HEK293 (cell line): ENCODE measurements around the gene ZNF665.

Source experiments
- RBAK ChIP-seq: fragments of 450-650 bp; formaldehyde crosslinking; IDR thresholded peaks from 2 replicates; pipeline ENCODE4 v1.5.1; 2016; ENCODE audit warnings: missing biosample characterization, missing genetic modification characterization
- TSHZ1 ChIP-seq: fragments of 450-650 bp; formaldehyde crosslinking; IDR thresholded peaks from 2 replicates; pipeline ENCODE4 v1.5.1; 2016; ENCODE audit warnings: missing biosample characterization, missing genetic modification characterization, borderline replicate concordance
- ZBTB1 ChIP-seq: fragments of 450-650 bp; formaldehyde crosslinking; IDR thresholded peaks from 2 replicates; pipeline ENCODE4 v1.5.1; 2016; ENCODE audit warnings: missing biosample characterization, missing genetic modification characterization
- ZBTB8A ChIP-seq: fragments of 450-650 bp; formaldehyde crosslinking; IDR thresholded peaks from 2 replicates; pipeline ENCODE4 v1.5.1; 2016; ENCODE audit warnings: missing biosample characterization, missing genetic modification characterization
- ZFP37 ChIP-seq: fragments of 450-650 bp; formaldehyde crosslinking; IDR thresholded peaks from 2 replicates; pipeline ENCODE4 v1.5.1; 2016; ENCODE audit warnings: missing biosample characterization, missing genetic modification characterization
- ZFP41 ChIP-seq: fragments of 450-650 bp; formaldehyde crosslinking; IDR thresholded peaks from 2 replicates; pipeline ENCODE4 v1.5.1; 2016; ENCODE audit warnings: missing biosample characterization, missing genetic modification characterization, borderline replicate concordance
- ZFP69B ChIP-seq: fragments of 450-650 bp; formaldehyde crosslinking; IDR thresholded peaks from 2 replicates; pipeline ENCODE4 v1.5.1; 2016; ENCODE audit warnings: missing biosample characterization, missing genetic modification characterization
- ZNF274 ChIP-seq, 2 experiments: fragments of 200-500 bp in 1 of 2; fragments of 450-650 bp in 1 of 2; sonication (Bioruptor generic) in 1 of 2; formaldehyde crosslinking in 1 of 2; IDR thresholded peaks; 2 replicates each; pipeline versions ENCODE4 v1.5.1 to v1.6.1; 2014 to 2016; ENCODE audit warnings: borderline replicate concordance in 1 of 2, inconsistent platforms in 1 of 2, low read length in 1 of 2, missing biosample characterization in 1 of 2, missing genetic modification characterization in 1 of 2
- ZNF513 ChIP-seq: fragments of 450-650 bp; IDR thresholded peaks from 2 replicates; pipeline ENCODE4 v1.5.1; 2018; ENCODE audit warnings: missing biosample characterization, missing genetic modification characterization
- ZNF596 ChIP-seq: fragments of 450-650 bp; IDR thresholded peaks from 2 replicates; pipeline ENCODE4 v1.5.0; 2018; ENCODE audit warnings: missing biosample characterization, mild to moderate bottlenecking, missing genetic modification characterization, moderate library complexity
- ZNF658 ChIP-seq: fragments of 450-650 bp; formaldehyde crosslinking; IDR thresholded peaks from 2 replicates; pipeline ENCODE4; 2016; ENCODE audit warnings: missing biosample characterization, missing genetic modification characterization
- TF ChIP-seq, protein P1 (sequence below): fragments of 450-650 bp; formaldehyde crosslinking; IDR thresholded peaks from 2 replicates; pipeline ENCODE4 v1.5.1; 2016; ENCODE audit warnings: missing biosample characterization, missing genetic modification characterization
- TF ChIP-seq, protein P2 (sequence below): fragments of 450-650 bp; formaldehyde crosslinking; IDR thresholded peaks from 2 replicates; pipeline ENCODE4 v1.5.1; 2016; ENCODE audit warnings: missing biosample characterization, missing genetic modification characterization
- TF ChIP-seq, protein P3 (sequence below): fragments of 450-650 bp; formaldehyde crosslinking; optimal IDR thresholded peaks from 2 replicates; pipeline ENCODE3; 2016; ENCODE audit warnings: missing biosample characterization, mild to moderate bottlenecking, missing genetic modification characterization

GRCh38 chr19:53161123-53161522, 32.0 kb downstream of the ZNF665 start:
- TF ChIP-seq, protein P1, sequence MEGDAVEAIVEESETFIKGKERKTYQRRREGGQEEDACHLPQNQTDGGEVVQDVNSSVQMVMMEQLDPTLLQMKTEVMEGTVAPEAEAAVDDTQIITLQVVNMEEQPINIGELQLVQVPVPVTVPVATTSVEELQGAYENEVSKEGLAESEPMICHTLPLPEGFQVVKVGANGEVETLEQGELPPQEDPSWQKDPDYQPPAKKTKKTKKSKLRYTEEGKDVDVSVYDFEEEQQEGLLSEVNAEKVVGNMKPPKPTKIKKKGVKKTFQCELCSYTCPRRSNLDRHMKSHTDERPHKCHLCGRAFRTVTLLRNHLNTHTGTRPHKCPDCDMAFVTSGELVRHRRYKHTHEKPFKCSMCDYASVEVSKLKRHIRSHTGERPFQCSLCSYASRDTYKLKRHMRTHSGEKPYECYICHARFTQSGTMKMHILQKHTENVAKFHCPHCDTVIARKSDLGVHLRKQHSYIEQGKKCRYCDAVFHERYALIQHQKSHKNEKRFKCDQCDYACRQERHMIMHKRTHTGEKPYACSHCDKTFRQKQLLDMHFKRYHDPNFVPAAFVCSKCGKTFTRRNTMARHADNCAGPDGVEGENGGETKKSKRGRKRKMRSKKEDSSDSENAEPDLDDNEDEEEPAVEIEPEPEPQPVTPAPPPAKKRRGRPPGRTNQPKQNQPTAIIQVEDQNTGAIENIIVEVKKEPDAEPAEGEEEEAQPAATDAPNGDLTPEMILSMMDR (tag by site-specific recombination) = no peak
- TF ChIP-seq ZBTB8A (no peak), ZFP37 (tag by site-specific recombination) (no peak), ZBTB1 (tag by site-specific recombination) (no peak), TSHZ1 (tag by site-specific recombination) (no peak), ZNF596 (tag by site-specific recombination) (no peak), ZNF658 (tag by site-specific recombination) (no peak), ZFP69B (tag by site-specific recombination) (no peak), RBAK (tag by site-specific recombination) (no peak), ZNF274 (IDR thresholded peaks at IDR 0.05; ENCODE audit: low read length) (no peak), ZNF274 (tag by site-specific recombination; IDR thresholded peaks at IDR 0.05; ENCODE audit: borderline replicate concordance) (no peak), ZNF513 (tag by site-specific recombination) (no peak), ZFP41 (tag by site-specific recombination) (no peak)
- TF ChIP-seq, protein P2, sequence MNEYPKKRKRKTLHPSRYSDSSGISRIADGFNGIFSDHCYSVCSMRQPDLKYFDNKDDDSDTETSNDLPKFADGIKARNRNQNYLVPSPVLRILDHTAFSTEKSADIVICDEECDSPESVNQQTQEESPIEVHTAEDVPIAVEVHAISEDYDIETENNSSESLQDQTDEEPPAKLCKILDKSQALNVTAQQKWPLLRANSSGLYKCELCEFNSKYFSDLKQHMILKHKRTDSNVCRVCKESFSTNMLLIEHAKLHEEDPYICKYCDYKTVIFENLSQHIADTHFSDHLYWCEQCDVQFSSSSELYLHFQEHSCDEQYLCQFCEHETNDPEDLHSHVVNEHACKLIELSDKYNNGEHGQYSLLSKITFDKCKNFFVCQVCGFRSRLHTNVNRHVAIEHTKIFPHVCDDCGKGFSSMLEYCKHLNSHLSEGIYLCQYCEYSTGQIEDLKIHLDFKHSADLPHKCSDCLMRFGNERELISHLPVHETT (tag by site-specific recombination) = no peak
- TF ChIP-seq, protein P3, sequence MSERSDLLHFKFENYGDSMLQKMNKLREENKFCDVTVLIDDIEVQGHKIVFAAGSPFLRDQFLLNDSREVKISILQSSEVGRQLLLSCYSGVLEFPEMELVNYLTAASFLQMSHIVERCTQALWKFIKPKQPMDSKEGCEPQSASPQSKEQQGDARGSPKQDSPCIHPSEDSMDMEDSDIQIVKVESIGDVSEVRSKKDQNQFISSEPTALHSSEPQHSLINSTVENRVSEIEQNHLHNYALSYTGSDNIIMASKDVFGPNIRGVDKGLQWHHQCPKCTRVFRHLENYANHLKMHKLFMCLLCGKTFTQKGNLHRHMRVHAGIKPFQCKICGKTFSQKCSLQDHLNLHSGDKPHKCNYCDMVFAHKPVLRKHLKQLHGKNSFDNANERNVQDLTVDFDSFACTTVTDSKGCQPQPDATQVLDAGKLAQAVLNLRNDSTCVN = no peak
